NCI-H2196 treated with DMSO at 0.1 percent for 48 hours (cell line): Measurements from ENCODE around the gene AARS2.
A peak's percentile ranks its signal among the peaks of the same experiment; 100 is the strongest.

Experiments used
- DNase-seq: peaks from one replicate; lab custom pipeline; 2025; ENCODE audit not compliant: unreplicated experiment; lab: John Stamatoyannopoulos, UW

Gene AARS2

GRCh38 chr6:44263354-44264100, 49.6 kb downstream of the AARS2 start:
- no peak for DNase-seq

- no peak for DNase-seq
These were observed 50.4 kb downstream of the AARS2 start for GRCh38 chr6:44262467-44263353.

DNA sequence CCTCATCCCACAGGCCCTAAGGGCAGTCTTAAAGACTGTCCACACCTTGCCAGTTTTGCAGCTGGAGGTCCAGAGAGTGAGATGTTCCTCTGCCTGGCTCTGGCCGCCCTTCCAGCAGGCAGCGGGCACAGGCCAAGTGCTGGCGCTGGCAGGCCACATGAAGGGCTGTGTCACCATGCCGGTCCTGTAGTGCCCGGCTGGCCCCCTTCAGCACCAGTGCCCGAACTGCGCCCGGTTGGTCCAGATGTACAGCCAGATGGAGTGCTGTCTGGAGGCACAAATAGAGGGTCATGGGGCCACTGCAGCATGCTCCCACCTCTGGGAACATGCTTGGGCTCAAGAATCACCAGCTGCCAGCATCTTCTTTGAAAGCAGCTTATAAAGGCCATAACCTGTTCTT, 51.6 kb downstream of the AARS2 start:
- no peak for DNase-seq

GRCh38 chr6:44260451-44261297, 52.5 kb downstream of the AARS2 start:
- DNase-seq: no peak

DNA sequence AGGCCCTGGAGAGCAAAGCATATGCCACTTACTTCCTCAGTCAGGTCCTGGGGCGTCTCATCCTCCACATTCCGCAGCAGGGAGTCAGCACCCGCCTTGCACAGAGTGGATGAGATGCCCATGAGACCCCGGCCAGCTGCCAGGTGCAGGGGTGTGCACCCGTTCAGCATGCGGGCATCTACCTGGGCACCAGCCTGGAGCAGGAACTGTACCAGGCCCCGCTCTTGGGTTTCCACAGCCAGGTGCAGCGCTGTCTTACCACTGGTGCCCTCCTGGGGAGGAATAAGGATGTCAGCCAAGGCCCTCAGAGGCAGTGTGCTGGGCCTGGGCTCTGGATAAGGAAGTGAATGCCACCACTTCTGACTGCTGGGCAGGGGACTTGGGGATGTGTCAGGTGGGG, 53.1 kb downstream of the AARS2 start:
- no peak for DNase-seq

DNA sequence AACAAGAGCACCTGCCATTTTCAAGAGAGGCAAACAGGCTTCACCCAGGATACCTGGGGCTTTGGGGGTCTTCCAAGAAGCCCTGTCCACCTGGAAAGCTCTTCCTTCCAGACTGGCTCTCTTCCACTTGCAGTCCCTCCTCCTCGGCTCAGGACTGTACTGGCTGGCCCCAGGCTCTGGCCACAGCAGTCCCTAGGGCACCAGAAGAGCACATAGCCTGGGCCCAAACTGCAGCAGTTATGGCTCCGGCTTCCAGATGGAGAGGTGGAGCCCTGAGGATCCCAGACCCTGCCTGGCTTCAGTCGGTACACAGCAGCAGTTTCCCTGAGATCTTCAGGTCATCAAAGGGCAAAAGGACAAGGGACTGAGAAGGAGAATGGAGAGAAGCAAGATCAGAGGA, 54.2 kb downstream of the AARS2 start:
- DNase-seq: no peak

DNA sequence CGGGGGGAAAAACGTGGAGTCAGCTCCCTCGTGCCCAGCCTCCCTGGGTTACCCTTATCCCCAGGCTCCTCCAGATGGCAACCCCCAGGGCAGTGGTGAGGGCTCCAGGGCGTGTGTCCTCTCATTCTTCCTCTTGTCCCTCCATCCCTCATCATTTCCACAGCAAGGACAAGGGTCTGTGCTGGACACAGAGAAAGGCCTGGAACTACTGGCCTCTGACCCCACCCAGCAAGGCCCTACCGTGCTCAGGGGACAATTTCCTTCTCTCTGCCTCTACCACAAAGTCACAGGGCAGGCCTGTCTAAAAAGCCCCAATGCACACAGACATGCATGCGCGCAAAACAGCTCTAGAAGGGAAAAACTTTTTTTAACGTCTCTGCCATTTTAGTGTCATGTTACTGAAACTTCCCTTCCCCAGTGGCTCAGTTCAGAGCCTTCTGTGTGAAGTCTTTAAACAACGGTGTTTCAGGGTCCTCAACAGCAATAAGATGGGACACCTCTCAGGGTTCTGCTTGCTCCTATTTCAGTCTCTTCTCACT, 54.8 kb downstream of the AARS2 start:
- DNase-seq: no peak

GRCh38 chr6:44257753-44258324, 55.3 kb downstream of the AARS2 start:
- no peak for DNase-seq

- peak; percentile 75 for DNase-seq
These were observed 56.0 kb downstream of the AARS2 start, which contains the start of gene SLC35B2 for GRCh38 chr6:44257025-44257752. Gene SLC35B2, minus strand, starts transcription at chr6:44257528. Its CDS starts 118 bp downstream, at chr6:44257410.

- no peak for DNase-seq
These were observed 56.4 kb downstream of the AARS2 start for GRCh38 chr6:44256775-44257024.

GRCh38 chr6:44255871-44256774, 57.0 kb downstream of the AARS2 start:
- no peak for DNase-seq

DNA sequence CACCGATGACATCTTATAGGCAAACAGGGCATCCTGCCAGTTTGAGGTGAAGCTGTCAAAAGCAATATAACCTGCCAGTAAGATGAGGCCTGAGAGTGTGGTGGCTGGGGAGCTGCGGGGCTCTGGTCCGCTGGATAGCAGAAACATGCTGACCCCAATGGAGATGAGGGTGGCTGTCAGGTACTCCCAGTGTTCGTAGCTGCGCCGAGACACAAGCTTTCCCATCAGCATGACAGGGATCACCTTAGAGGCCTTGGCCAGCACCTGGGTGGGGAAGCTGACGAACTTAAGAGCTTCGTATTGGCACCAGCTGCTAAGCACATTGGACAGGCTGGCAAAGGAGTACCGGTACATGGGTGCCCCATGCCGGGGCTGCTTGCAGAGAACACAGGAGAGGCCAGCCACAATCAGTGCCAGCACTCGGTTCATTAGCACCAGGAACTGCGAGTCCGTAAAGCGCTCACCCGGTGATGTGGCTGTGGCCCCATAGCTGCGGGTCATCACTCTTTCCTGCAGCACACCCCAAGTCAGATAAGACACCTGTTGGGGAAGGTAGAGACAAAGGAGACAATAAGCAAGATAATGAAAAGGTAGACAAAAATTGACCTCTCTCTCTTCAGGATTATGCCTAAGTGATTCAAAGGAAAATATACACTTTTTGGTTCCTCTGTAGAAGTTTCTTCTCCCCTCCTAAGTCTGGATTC, 57.9 kb downstream of the AARS2 start:
- DNase-seq: no peak

- DNase-seq: no peak
These were observed 58.7 kb downstream of the AARS2 start for GRCh38 chr6:44254191-44255104.

DNA sequence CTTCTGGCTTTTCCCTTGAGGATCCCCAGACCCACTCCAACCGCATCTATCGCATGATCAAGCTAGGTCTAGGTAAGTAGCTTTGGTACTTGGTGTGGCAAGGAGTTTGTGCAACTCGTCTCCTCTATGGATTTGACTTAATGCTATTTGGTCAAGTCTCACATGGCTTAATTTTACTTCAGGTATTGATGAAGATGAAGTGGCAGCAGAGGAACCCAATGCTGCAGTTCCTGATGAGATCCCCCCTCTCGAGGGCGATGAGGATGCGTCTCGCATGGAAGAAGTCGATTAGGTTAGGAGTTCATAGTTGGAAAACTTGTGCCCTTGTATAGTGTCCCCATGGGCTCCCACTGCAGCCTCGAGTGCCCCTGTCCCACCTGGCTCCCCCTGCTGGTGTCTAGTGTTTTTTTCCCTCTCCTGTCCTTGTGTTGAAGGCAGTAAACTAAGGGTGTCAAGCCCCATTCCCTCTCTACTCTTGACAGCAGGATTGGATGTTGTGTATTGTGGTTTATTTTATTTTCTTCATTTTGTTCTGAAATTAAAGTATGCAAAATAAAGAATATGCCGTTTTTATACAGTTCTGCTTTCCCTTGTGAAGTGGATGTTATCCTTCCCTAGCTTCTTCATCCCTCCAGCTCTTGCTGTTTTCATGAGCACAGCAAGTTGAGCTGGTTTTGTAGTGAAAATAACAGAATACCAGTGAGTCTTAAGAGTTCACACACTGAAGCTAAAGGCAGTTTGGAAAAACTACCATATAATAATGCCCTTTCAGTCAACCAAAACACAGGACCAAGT, 59.6 kb downstream of the AARS2 start:
- DNase-seq: no peak

DNA sequence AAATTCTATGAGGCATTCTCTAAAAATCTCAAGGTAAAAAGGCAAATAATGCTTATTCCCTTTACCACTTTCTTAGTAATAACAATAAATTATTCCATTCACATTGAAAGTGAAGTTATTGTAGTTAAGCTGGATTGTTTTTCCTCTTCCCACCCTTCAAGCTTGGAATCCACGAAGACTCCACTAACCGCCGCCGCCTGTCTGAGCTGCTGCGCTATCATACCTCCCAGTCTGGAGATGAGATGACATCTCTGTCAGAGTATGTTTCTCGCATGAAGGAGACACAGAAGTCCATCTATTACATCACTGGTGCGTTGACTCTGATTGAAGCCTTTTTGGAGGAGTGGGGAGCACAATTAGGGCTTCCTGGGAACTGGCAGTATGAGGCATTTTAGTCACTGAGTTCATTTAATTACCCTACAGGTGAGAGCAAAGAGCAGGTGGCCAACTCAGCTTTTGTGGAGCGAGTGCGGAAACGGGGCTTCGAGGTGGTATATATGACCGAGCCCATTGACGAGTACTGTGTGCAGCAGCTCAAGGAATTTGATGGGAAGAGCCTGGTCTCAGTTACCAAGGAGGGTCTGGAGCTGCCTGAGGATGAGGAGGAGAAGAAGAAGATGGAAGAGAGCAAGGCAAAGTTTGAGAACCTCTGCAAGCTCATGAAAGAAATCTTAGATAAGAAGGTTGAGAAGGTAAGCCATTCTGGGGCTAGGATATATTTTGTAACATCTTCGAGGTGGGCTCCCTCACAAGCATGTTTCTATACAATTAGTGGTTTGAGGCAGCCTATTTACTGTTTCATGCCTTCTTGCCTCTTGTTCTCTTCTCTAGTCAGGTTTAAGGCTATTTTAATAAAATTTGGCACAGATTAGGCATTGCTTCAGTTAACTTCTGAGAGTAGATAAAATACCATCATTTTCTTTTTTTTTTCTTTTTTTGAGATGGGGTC, 61.3 kb downstream of the AARS2 start:
- DNase-seq: no peak

DNA sequence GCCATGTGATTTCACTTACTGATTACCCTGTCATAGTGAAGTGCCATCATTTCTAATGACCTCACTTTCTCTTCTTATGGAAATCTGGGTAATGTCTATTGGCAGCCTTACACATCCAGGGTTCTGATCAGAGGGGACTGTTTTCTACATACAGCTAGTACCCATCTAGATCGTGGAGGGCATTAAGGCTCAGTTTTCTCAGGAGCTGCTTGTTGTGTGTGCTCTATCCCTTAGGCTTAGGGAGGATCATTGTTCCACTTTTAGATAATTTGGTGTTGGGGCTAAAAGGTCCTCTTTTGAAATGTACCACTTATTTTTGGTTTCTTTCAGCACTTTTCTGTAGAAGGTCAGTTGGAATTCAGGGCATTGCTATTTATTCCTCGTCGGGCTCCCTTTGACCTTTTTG, 62.4 kb downstream of the AARS2 start:
- DNase-seq: no peak
